Esophagus mucosa (tissue), 1 donor: ENCODE data around the gene PIK3R1. TPM values are rescaled to one million over a fixed set of nuclear protein-coding genes. Genes with fewer than 3 reads are reported as not detected.

Experiments used
- ATAC-seq: fragments of 200-7000 bp; cut with Tn5 transposase; one replicate; pipeline ENCODE4 v1.9.1; 2020
- total RNA-seq: library from RNA; stranded (reverse); gene quantifications from one replicate; pipeline ENCODE4 v1.2.4, GENCODE V29; 2023
- donor health status: DM: yes; HTN: yes; CAD: no.

PIK3R1 gene
- total RNA-seq, 1 donor from 2014 or later: 26.9 TPM

DNA sequence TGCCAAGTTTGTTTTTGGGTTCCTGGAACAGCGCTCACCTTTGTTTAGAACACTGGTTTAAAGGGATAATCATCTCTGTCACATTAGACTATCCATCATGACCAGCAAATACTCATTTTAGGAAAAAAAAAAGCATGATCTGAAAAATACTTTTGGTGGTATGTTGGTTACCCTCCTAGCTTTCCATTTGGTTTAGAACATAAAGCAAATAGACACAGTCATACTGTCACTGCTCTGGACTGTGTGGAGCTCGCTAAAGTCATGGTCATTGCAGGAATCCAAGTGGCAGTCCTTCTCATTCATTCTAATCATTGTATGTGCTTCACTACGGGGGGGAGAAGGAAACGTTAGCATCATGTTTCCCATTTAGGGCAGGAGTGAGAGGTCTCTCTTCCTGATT is 83.5 kb downstream of the PIK3R1 start:
- no peak for ATAC-seq

- no peak for ATAC-seq
These were observed 84.0 kb downstream of the PIK3R1 start for GRCh38 chr5:68299575-68299974.

DNA sequence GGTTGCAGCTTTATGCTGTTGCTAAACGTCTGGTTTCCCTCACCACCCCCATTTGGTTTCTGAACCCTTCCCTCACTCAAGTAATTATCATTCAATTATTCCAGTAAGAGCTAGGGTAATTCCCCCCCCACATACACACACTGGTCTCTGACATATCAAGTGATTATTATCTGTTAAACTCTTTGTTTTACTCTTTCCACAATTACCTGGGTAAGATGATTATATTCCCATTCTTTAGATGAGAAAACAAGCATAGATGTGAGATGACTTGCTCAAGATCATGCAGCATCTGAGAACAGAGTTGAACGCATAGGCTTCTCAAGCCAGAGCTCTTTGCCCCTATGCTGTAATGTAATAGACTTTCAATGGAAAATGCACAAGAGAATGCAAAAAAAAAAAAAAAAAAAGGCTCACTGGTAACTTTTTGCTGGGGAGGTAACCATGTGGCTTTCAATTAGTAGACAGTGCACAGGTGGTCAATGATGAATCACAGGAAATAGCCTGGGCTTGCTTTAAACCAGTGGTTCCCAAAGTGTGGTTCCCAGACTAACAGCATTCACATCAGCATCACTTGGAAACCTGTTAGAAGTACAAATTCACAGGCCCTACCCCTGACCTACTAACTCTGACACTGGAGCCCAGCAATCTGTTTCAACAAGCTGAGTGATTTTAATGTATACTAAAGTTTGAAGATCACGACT is 87.6 kb downstream of the PIK3R1 start:
- ATAC-seq: peak; percentile 27

GRCh38 chr5:68303754-68304420 is 88.3 kb downstream of the PIK3R1 start:
- no peak for ATAC-seq

DNA sequence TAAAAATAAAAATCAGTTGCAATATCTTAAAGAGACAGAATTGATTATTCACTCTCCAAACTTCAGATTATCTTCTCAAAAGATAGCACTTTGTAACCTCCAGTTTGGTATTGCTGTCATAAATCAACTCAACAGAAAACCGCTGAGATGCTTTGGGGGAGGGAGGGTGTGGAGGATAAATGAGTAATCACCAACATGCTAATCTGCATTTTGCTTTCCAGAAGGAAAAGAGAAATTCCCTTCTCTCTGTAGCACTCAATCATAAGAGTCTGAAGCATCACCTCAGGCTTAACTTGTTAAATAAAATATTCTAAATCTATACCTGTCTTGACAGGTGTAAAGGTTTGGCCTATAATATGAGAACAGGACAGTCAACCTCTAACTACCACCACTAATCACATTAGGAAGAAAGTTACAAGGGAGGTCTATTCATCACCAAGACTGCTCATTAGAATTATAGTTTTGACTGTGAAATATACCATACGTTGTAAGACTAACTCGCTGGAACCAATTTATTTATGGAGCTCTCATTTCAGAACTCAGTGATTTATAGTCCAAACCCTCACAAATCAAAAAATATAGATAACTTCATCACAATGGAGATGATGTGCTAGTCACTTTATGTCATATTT is 89.0 kb downstream of the PIK3R1 start:
- peak; percentile 85 for ATAC-seq

DNA sequence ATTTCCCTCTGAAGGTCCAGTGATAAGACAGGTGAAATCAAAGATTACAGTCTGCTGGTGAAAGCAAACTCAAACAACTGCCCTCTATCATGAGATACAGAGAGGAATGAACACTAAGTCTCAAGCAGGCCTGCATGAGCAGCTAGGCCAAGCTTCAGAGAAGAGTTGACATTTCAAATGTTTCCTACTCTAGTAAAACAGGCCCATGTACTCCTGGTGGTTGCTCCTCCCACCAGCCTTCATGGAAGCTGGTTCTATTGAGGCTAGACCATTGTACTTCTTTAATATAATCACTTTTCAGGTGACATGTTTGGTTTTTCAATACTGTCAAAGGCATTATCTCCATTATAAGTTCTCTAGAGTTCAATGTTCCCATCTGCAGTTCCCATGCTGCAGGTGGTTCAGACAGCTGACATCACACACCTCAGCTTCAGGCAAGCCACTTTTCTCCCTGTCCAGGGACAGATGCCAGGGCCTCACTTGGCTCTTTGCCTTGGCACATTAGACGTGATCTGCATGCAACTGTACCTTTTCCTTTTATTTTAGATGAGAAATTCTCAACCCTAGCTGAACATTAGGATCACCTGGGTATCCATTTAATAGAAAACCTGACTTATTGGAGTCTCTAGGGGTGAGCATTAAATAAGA is 89.8 kb downstream of the PIK3R1 start:
- ATAC-seq: no peak

- ATAC-seq: peak; percentile 59
These were observed 90.9 kb downstream of the PIK3R1 start for GRCh38 chr5:68306361-68307014.

DNA sequence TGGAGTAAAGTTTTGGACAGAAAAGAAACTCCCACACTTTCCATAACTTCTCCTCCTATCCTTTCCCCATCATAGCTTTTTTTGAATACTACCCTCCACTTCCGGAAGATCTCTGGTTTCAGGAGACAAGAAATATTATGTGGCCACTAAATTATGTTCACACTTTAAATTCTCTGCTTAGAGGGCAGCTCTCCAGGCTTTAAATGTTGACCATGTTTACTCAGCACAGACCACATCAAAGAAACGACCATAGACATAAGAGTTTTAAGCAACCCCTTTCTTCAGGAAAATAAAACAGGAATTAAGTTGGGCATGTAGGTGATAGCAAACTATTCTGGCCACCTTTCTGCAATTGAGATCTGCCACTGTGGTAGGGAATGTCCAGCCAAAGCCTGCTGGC is 97.8 kb downstream of the PIK3R1 start:
- no peak for ATAC-seq

DNA sequence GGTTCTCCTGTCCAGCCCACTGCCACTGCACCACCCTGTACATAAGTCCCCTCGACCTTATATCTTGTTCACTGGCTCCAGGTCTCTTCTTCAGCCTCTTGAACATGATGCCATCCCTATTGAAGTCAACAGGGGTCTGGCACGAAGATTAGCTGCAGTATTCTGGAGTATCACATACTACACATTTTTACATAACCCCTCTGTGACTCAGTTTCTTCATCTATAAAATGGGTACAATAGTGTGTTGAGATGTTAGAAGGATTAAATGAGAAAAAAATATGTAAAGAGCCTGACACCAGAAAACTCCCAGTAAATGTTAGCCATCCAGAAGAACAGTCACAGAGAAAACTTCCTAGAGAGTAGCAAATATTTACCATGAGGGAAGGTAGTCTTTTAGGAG is 98.9 kb downstream of the PIK3R1 start:
- no peak for ATAC-seq

DNA sequence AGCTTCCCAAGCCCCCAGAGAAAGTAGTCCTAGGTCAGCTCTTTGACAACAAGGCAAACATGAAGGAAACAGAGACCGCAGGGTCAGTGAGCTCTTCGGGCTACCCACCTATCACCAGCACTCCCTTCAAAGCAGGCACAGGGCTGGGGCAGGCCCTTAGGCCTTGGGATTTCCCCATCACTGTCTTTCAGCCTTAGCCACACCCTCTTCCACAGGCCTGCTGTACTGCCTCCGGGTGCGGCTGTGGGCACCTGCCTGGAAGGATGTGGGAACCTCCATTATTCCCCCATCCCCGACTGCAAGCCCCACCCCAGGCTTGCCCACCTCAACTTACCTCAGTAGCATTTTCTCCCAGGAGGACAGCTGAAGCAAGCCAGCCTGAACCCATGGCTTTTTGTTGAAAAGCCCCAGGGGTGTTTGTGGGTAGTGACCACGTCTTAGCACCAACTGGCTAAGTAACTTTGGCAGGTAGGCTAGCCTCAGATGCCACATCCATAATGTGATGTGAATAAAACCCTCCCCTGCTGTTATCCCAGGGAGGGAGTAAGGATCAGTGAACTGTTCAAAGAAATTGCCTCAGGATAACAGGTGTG is 100.2 kb downstream of the PIK3R1 start:
- ATAC-seq: peak; percentile 80

GRCh38 chr5:68316469-68316868 is 100.9 kb downstream of the PIK3R1 start:
- ATAC-seq: no peak

DNA sequence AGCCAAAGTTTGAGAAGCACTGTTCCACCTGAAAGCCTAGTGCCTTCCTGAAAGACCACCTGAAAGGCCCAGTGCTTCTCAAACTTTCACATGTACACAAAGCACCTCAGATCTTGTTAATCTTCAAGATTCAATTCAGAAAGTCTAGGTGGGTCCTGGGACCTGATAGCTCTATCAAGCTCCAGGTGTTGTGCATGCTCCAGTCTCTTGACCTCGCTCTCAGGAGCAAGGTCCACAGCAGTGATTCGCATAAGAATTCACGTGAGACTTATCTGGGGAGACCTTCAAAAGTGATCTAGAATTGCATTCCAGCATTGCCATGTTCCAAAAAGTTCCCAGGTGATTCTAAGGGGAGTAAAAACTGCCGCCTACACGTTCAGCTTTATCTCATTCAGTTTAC is 102.1 kb downstream of the PIK3R1 start:
- no peak for ATAC-seq

- no peak for ATAC-seq
These were observed 103.6 kb downstream of the PIK3R1 start for GRCh38 chr5:68318955-68319705.

DNA sequence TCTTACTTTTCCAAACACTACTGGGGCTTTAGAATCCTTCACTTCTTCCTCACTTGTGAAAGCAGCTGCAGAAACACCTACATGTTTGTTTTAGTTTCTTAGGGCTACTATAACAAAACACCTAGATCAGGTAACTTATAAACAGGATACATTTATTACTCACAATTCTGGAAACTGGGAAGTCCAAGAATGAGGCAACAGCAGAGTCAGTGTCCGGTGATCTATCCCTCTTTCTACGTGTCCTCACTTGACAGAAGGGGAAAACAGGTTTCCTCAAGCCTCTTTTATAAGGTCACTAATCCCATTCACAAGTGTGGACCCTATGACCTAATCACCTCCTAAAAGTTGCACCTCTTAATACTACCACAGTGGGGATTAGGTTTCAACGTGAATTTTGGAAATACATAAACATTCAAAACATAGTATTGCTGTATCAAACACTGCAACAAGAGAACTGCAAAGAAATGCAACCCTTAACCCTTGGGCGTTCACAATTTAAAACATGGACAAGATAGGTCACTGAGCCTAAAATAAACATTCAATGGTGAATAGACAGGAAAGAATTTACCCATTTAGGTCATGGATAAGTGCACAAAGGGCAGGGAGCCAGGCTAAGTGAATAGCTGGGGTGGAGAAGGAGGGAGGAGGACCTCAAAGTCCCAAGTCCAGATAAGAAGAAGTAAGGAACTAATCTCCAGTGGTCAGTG is 104.3 kb downstream of the PIK3R1 start:
- ATAC-seq: no peak

DNA sequence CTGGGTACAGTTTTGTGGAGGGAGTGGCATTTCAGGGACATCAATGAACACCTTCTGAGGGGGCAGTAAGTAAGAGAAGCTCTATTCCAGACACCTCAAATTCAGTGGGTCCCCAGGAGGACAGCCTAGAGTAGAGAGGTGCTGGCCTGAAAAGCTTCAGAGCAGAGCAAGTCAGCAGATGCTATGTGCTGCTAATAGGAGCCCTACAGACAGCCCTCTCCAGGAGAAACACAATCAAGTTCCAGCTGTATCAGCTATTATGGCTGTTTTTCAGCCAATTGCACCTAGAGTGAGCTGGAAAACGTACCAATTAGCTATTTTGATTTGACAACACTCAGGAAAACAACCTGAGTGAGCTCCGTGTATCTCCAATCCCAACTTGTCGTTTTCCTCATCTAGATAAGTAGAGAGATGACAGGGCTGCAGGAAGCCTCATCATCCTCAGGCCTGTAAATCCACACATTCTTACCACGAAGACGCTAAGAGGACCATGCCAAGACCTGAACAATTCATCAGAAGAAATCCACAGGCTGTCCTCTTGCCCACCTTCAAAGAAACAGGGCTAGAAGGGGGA is 104.9 kb downstream of the PIK3R1 start:
- ATAC-seq: no peak

- no peak for ATAC-seq
These were observed 109.6 kb downstream of the PIK3R1 start for GRCh38 chr5:68325065-68325580.

DNA sequence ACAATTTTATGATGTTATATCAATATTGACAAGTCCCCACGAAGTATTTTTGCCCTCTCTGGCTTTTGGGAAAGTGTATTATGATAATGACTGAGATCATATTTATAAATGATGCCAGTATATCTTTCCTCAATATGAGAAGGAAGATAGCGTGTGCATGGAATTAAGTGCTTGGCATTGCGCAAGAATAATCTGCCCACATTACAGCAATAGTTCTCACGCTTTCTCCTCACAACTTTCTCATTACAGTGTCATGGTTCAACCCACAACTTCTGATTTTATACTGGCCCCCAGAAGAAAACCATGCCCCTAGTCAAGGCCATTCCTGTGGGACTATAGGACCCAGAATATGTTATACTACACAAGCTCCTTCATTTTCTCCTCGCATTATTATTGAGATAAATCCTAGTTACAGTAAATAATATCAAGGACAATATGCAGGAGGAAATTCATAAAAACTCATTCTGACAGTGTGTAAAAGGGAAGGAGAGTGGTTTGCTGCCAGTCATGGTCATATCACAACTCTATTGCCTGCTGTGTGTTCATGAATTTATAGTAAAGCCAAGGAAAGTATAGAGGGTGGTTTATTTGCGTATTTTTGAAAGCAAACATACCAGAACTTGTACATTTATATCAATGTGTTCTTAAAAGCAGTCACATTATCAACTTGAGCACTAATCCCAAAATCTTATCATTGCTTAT is 114.1 kb downstream of the PIK3R1 start:
- no peak for ATAC-seq

GRCh38 chr5:68330574-68330973 is 115.0 kb downstream of the PIK3R1 start:
- no peak for ATAC-seq

GRCh38 chr5:68331192-68332079 is 115.9 kb downstream of the PIK3R1 start:
- no peak for ATAC-seq
